Measurements from ENCODE around the gene RTN4RL2. TPM values are rescaled to one million over a fixed set of nuclear protein-coding genes. Genes with fewer than 3 reads are reported as not detected.

The RTN4RL2 gene
- total and polyA plus RNA-seq, 5 donors = 0.65 to 1.4 (median 0.81) TPM

DNA sequence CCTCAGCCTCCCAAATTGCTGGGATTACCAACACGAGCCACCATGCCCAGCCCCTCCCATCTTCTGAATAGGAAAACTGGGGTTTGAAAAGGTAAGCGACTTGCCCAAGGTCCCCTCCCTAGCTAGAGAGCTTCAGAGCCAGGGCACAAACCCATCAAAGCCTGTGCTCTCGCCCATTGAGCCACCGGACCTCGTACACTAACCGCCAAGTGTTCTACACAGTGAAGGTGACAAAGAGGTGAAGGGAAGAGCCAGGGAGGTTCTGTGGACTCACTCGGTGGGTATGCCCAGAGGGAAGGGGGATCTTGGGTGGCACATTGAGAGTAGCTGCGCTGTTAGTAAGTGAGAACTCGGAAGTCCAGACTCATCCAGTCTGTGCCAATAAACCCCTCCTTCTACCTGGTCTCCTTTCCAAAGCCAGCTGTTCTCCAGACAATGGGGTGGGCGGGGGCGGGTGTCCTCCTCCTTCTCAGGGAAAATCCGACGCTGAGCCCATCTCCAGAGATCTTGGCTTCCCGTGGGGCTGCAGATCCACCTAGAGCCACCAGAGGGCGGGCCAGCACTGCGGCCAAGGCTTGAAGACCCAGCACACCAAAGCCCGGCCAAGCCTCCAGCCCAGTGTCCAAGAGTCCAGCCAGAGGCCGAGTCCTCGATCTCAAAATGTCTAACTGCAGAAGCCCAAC lies 3.2 kb upstream of the RTN4RL2 start:
- Histone ChIP-seq H3K4me3 (ENCODE audit: low read length) (no peak overlapping the region), H3K27me3 (ENCODE audit: control insufficient read depth, insufficient read depth) (no peaks in the 10 kb centered on the region), H3K4me1 (ENCODE audit: control insufficient read depth, insufficient read depth, low read length) (no peaks in the 10 kb centered on the region), H3K27ac (ENCODE audit: low read length) (no peak overlapping the region), H3K9me3 (ENCODE audit: control insufficient read depth, low read length) (no peaks in the 10 kb centered on the region)
- ATAC-seq (peak; percentile 89 to 90), DNase-seq (peak; percentile 92 to 97 (median 96))
- intact Hi-C loops (cut with DNase I) = loop anchor here (5.0 to 10.0 kb wide), 6 partner anchors 70 to 1058 kb away; partner anchors contain the start of genes UBE2L6 (in 1 of the 4) and YPEL4 (in 1 of the 4)
- 8% methylated on average over 19 of the region's 19 CpGs for WGBS

- Histone ChIP-seq H3K4me3 (ENCODE audit: low read length) (no peak overlapping the region), H3K27ac (ENCODE audit: low read length) (no peak overlapping the region), H3K9me3 (ENCODE audit: control insufficient read depth, low read length) (no peaks in the 10 kb centered on the region), H3K4me1 (ENCODE audit: control insufficient read depth, insufficient read depth, low read length) (no peaks in the 10 kb centered on the region), H3K27me3 (ENCODE audit: control insufficient read depth, insufficient read depth) (no peaks in the 10 kb centered on the region)
- DNase-seq = no peak
- peak in 1 of 2 donors; percentile 1 for ATAC-seq
- intact Hi-C loops (cut with DNase I) = loop anchor here (2.0 to 10.0 kb wide), 7 partner anchors 69 to 1057 kb away; partner anchors contain the start of genes UBE2L6 (in 1 of the 4) and YPEL4 (in 1 of the 4)
- 15% methylated on average over 7 of the region's 7 CpGs for WGBS
Observed at GRCh38 chr11:57457643-57458023, 2.7 kb upstream of the RTN4RL2 start.

- intact Hi-C loops (cut with DNase I) = loop anchor here (2.0 to 10.0 kb wide), 7 partner anchors 69 to 1057 kb away; partner anchors contain the start of genes UBE2L6 (in 1 of the 4) and YPEL4 (in 1 of the 4)
- H3K4me1 ChIP-seq (ENCODE audit: control insufficient read depth, insufficient read depth, low read length) = no peaks in the 10 kb centered on the region
- WGBS = 3% methylated on average over 16 of the region's 16 CpGs
- no peaks in the 10 kb centered on the region for H3K9me3 ChIP-seq (ENCODE audit: control insufficient read depth, low read length)
- no peak overlapping the region for H3K27ac ChIP-seq (ENCODE audit: low read length)
- H3K4me3 ChIP-seq (ENCODE audit: low read length) = peak overlapping the region; percentile 65
- ATAC-seq = peak in 1 of 2 donors; percentile 3
- no peaks in the 10 kb centered on the region for H3K27me3 ChIP-seq (ENCODE audit: control insufficient read depth, insufficient read depth)
- no peak for DNase-seq
Observed at GRCh38 chr11:57458060-57458409, 2.3 kb upstream of the RTN4RL2 start.

GRCh38 chr11:57458410-57459163 lies 1.7 kb upstream of the RTN4RL2 start:
- ATAC-seq (peak; percentile 54 to 67), DNase-seq (peak; percentile 63 to 87 (median 86))
- WGBS = under 1% methylated on average over 44 of the region's 44 CpGs
- Histone ChIP-seq H3K9me3 (ENCODE audit: control insufficient read depth, low read length) (no peaks in the 10 kb centered on the region), H3K27me3 (ENCODE audit: control insufficient read depth, insufficient read depth) (no peaks in the 10 kb centered on the region), H3K27ac (ENCODE audit: low read length) (no peak overlapping the region), H3K4me3 (ENCODE audit: low read length) (peak overlapping the region; percentile 65), H3K4me1 (ENCODE audit: control insufficient read depth, insufficient read depth, low read length) (no peaks in the 10 kb centered on the region)
- intact Hi-C loops (cut with DNase I) = loop anchor here (2.0 to 10.0 kb wide), 7 partner anchors 68 to 1056 kb away; partner anchors contain the start of genes UBE2L6 (in 1 of the 4) and YPEL4 (in 1 of the 4)

DNA sequence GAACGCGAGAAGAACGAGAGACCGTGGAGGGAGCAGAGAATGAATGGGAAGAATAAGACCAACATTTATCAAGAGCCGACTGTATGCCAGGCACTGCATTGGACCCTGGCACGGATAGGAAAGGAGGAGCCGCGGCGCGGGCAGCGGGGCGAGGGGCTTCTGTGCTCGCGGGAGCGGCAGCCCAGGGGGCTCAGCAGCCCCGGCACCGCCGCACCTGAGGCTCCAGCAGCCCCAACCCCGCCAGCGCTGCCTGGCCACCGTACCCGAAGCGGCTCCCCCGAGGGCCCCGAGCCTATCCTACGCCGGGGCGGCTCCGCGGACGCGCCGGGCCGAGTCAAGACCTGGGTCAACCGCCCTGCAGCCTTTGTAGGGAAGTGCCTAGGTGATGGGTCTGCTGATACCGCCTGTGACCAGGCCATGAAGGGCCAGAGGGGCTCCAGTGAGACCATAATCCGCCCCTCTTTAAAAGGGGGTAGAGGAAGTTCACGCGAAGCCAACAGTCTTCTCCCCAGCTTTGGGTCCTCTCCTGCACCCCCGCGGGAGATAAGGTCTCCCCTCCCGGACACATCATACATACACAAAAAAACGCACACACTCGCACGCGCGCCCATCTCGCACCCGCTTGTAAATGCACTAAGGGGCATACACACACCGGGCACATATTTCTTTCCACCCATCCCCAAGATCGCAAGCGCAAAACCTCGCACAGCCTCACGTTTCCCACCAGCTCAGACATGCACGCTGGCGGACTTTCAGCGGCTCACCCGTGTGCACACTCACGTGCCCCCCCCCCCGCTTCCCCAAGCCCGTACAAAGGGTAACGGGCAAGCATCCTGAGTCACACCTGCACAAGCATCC lies 935 bp upstream of the RTN4RL2 start:
- Histone ChIP-seq H3K27me3 (ENCODE audit: control insufficient read depth, insufficient read depth) (no peaks in the 10 kb centered on the region), H3K4me3 (ENCODE audit: low read length) (peak overlapping the region; percentile 65), H3K27ac (ENCODE audit: low read length) (no peak overlapping the region), H3K4me1 (ENCODE audit: control insufficient read depth, insufficient read depth, low read length) (no peaks in the 10 kb centered on the region), H3K9me3 (ENCODE audit: control insufficient read depth, low read length) (no peaks in the 10 kb centered on the region)
- peak in 1 of 3 donors; percentile 62 for DNase-seq
- WGBS = under 1% methylated on average over 62 of the region's 62 CpGs
- ATAC-seq = no peak
- intact Hi-C loops (cut with DNase I) = loop anchor here (2.0 to 10.0 kb wide), 7 partner anchors 67 to 1055 kb away; partner anchors contain the start of genes UBE2L6 (in 1 of the 4) and YPEL4 (in 1 of the 4)

- H3K4me1 ChIP-seq (ENCODE audit: control insufficient read depth, insufficient read depth, low read length) = no peaks in the 10 kb centered on the region
- H3K27ac ChIP-seq (ENCODE audit: low read length) = no peak overlapping the region
- intact Hi-C loops (cut with DNase I) = no loop called here
- DNase-seq (peak in 2 of 3 donors; percentile 63 to 65), ATAC-seq (no peak)
- peak overlapping the region; percentile 65 for H3K4me3 ChIP-seq (ENCODE audit: low read length)
- H3K27me3 ChIP-seq (ENCODE audit: control insufficient read depth, insufficient read depth) = no peaks in the 10 kb centered on the region
- 9% methylated on average over 50 of the region's 50 CpGs for WGBS
- H3K9me3 ChIP-seq (ENCODE audit: control insufficient read depth, low read length) = no peaks in the 10 kb centered on the region
Observed at GRCh38 chr11:57460758-57461749, 726 bp downstream of the RTN4RL2 start.

DNA sequence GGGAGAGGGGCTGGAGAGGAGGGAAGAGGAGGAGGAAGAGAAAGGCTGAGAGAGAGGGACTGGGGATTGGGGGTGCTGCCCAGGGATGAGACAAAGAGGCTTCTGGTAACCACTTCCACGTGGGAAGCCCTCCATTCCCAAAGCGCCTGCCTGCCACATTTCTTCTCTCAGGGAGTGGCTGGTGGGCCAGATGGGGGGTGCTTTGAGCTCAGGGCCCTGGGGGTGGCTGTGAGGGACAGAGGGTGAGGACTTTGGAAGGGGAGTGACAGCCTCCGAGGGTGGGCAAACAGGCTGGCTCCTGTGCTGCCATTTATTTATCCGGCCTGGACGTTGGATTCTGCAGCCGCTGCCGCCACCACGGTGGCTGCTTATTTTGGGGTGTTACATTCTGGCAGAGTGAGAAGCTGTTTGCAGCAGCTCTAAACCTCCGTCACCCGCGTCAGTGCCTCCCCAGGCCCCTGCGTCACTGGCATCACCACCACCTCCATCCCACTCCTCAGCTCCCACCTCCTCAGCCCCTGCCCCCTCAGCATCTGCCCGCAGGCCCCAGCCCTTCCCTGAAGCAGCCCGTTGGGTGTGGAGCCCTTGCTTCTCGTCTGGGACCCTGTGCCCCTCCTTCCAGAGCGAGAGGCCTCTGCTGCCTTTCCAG lies 1.6 kb downstream of the RTN4RL2 start:
- no peak overlapping the region for H3K27ac ChIP-seq (ENCODE audit: low read length)
- H3K9me3 ChIP-seq (ENCODE audit: control insufficient read depth, low read length) = no peaks in the 10 kb centered on the region
- no peak overlapping the region for H3K4me3 ChIP-seq (ENCODE audit: low read length)
- no peaks in the 10 kb centered on the region for H3K4me1 ChIP-seq (ENCODE audit: control insufficient read depth, insufficient read depth, low read length)
- ATAC-seq = no peak
- 71% methylated on average over 16 of the region's 16 CpGs for WGBS
- no peak for DNase-seq
- no peaks in the 10 kb centered on the region for H3K27me3 ChIP-seq (ENCODE audit: control insufficient read depth, insufficient read depth)
- intact Hi-C loops (cut with DNase I) = no loop called here

DNA sequence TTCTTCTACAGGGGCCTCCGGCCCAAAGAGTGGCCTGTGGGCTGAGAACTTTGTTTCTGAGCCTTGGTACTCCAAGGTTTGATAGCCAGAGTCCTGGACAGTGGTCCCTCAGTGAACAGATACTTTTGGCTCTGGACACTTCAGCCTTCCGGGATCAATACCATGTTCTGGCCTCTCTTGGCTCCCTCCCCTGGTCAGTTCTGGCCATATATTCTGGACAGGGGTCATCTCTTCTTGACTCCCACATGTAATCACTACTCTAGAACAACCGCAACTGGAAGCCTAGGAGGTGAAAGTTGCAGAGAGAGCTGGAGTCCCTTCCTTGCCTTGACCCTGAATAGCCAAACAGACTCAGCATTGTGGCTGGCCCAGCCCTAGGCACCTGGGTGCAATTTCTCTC lies 2.3 kb downstream of the RTN4RL2 start:
- Histone ChIP-seq H3K27ac (ENCODE audit: low read length) (no peak overlapping the region), H3K4me1 (ENCODE audit: control insufficient read depth, insufficient read depth, low read length) (no peaks in the 10 kb centered on the region), H3K4me3 (ENCODE audit: low read length) (no peak overlapping the region), H3K9me3 (ENCODE audit: control insufficient read depth, low read length) (no peaks in the 10 kb centered on the region), H3K27me3 (ENCODE audit: control insufficient read depth, insufficient read depth) (no peaks in the 10 kb centered on the region)
- intact Hi-C loops (cut with DNase I) = no loop called here
- WGBS = 80% methylated on average over 3 of the region's 3 CpGs
- DNase-seq (no peak), ATAC-seq (no peak)

DNA sequence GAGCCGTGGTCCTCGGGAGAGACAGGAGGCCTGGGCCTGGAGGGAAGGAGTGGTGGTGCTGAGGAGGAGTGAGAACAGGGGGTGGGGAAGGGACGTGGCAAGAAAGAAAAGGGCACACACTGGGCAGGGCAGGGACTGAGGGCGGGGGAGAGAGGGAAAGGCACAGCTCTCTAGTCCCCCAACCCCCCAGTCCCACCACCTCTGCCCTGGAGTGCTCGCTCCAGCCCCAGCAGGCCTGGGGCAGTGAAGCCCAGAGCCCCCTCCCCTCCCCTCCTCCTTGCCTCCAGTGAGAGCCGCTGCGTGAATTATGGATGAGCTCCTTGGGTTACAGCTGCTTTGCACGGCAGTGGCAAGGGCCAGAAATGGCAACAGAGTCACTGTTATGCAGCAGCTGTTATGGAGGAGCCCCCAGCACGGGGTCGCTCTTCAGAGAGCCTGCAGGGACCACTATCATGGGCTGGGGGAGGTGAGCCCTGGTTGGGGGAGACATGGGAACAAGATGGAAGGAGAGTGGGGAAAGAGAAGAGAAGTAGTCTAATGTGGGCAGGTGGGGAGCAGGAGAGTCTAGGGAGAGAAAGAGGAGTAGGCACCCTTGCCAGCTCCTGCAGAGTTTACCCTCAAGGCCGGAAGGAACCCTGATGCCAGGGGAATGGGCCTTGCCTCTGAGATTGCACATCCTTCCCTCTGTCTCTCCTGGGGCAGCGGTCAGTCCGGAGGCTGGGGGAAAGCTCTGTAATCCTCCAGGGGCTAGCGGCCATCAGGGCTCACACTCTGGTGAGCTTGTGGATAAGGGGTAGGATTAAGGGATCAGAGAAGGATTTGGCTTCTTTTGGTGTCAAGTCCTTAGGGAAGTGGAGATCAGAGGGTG lies 3.6 kb downstream of the RTN4RL2 start:
- no peak for DNase-seq
- H3K9me3 ChIP-seq (ENCODE audit: control insufficient read depth, low read length) = no peaks in the 10 kb centered on the region
- intact Hi-C loops (cut with DNase I) = no loop called here
- no peaks in the 10 kb centered on the region for H3K4me1 ChIP-seq (ENCODE audit: control insufficient read depth, insufficient read depth, low read length)
- ATAC-seq = no peak
- H3K27me3 ChIP-seq (ENCODE audit: control insufficient read depth, insufficient read depth) = no peaks in the 10 kb centered on the region
- 70% methylated on average over 14 of the region's 14 CpGs for WGBS
- H3K4me3 ChIP-seq (ENCODE audit: low read length) = no peak overlapping the region
- H3K27ac ChIP-seq (ENCODE audit: low read length) = no peak overlapping the region

Data from right cardiac atrium (tissue), 5 donors.